HG03159 (cell line): ENCODE measurements around the gene DHRSX.
"Not testable (repeated sequence)": the region's sequence is repeated elsewhere in the genome, so short reads cannot be mapped to it uniquely, and the experiment has no call there.

Source experiments
- ATAC-seq: cut with Tn5 transposase; IDR thresholded peaks from one replicate; pipeline ENCODE4 v1.9.1; 2021; ENCODE audit warnings: mild to moderate bottlenecking, moderate library complexity; ENCODE audit not compliant: unreplicated experiment

Gene DHRSX

GRCh38 chrX:2330910-2331309 lies 169.9 kb downstream of the DHRSX start:
- ATAC-seq: no peak

- no peak for ATAC-seq
Measured at GRCh38 chrX:2330487-2330886, 170.3 kb downstream of the DHRSX start.

GRCh38 chrX:2327423-2327822 lies 173.4 kb downstream of the DHRSX start:
- ATAC-seq: no peak

- ATAC-seq: peak; percentile 61
Measured at GRCh38 chrX:2325076-2325784, 175.5 kb downstream of the DHRSX start.

- no peak for ATAC-seq
Measured at GRCh38 chrX:2324151-2324550, 176.6 kb downstream of the DHRSX start.

- no peak for ATAC-seq
Measured at GRCh38 chrX:2321411-2321810, 179.4 kb downstream of the DHRSX start.

GRCh38 chrX:2320580-2321327 lies 180.0 kb downstream of the DHRSX start:
- no peak for ATAC-seq

- ATAC-seq: no peak
Measured at GRCh38 chrX:2320089-2320488, 180.7 kb downstream of the DHRSX start.

- ATAC-seq: no peak
Measured at GRCh38 chrX:2318371-2318770, 182.4 kb downstream of the DHRSX start.

- no peak for ATAC-seq
Measured at GRCh38 chrX:2317527-2318055, 183.2 kb downstream of the DHRSX start.

GRCh38 chrX:2316534-2316933 lies 184.2 kb downstream of the DHRSX start:
- no peak for ATAC-seq

GRCh38 chrX:2315434-2315833 lies 185.3 kb downstream of the DHRSX start:
- ATAC-seq: no peak

GRCh38 chrX:2314831-2315365 lies 185.9 kb downstream of the DHRSX start:
- no peak for ATAC-seq

GRCh38 chrX:2313864-2314640 lies 186.7 kb downstream of the DHRSX start:
- ATAC-seq: no peak

- ATAC-seq: not testable (repeated sequence)
Measured at GRCh38 chrX:2312061-2312591, 188.7 kb downstream of the DHRSX start.

- no peak for ATAC-seq
Measured at GRCh38 chrX:2311501-2311900, 189.3 kb downstream of the DHRSX start.

- ATAC-seq: no peak
Measured at GRCh38 chrX:2301901-2302300, 198.9 kb downstream of the DHRSX start.

GRCh38 chrX:2299871-2300270 lies 200.9 kb downstream of the DHRSX start:
- no peak for ATAC-seq

GRCh38 chrX:2286731-2287130 lies 214.0 kb downstream of the DHRSX start:
- no peak for ATAC-seq

GRCh38 chrX:2284601-2285000 lies 216.2 kb downstream of the DHRSX start:
- no peak for ATAC-seq

- no peak for ATAC-seq
Measured at GRCh38 chrX:2284133-2284532, 216.6 kb downstream of the DHRSX start.
